ENCODE results near the gene S1PR3. TPM values are rescaled to one million over a fixed set of nuclear protein-coding genes. Genes with fewer than 3 reads are reported as not detected.
A peak's percentile ranks its signal among the peaks of the same experiment; 100 is the strongest.

S1PR3 gene
- total and polyA plus RNA-seq, 2 donors (not counting 1 experiment from before 2014, with no cell fraction given), result 20.5 to 23.8 TPM

GRCh38 chr9:88995200-88995577 lies 3.9 kb downstream of the S1PR3 start:
- no peaks in the 10 kb centered on the region for H3K9me3 ChIP-seq (ENCODE audit: control insufficient read depth, insufficient read depth, low read depth, low read length)
- H3K4me3 ChIP-seq (replicated peaks in 1 of 4; ENCODE audit: control extremely low read depth in 1 of 4, insufficient read depth in 1 of 4, low read depth in 3 of 4, low read length in 4 of 4), result peak overlapping the region in 2 of 4 experiments; percentile 82 to 97
- no peaks in the 10 kb centered on the region for H3K27me3 ChIP-seq (ENCODE audit: control insufficient read depth, insufficient read depth, low read length)
- H2AFZ ChIP-seq (ENCODE audit: low read length), result no peak overlapping the region
- H3K79me2 ChIP-seq (ENCODE audit: control insufficient read depth, insufficient read depth, low read length), result peaks cover 30% of the 10 kb centered on the region
- no peak overlapping the region for H3K9ac ChIP-seq (ENCODE audit: insufficient read depth, low read length)
- no peaks in the 10 kb centered on the region for H4K20me1 ChIP-seq (ENCODE audit: control insufficient read depth, extremely low read depth, insufficient read depth, low read length)
- peaks cover 1% of the 10 kb centered on the region for H3K36me3 ChIP-seq (ENCODE audit: control insufficient read depth, insufficient read depth, low read length)
- no peak for TF ChIP-seq EZH2 (IDR thresholded peaks at IDR 0.05; ENCODE audit: low read length, missing control alignments)
- no peak for TF ChIP-seq CTCF (conservative IDR thresholded peaks at IDR 0.05 in 1 of 2, IDR thresholded peaks at IDR 0.05 in 1 of 2; ENCODE audit: low read depth in 1 of 2, low read length in 2 of 2)
- no peak overlapping the region for H3K27ac ChIP-seq (ENCODE audit: insufficient read depth, low read length)
- DNase-seq (ENCODE audit: low read depth in 2 of 2), result peak in 1 of 2 donors; percentile 57
- peak overlapping the region; percentile 87 for H3K4me2 ChIP-seq (ENCODE audit: extremely low read depth, insufficient read depth, low read length)
- peaks cover 22% of the 10 kb centered on the region for H3K4me1 ChIP-seq (ENCODE audit: control insufficient read depth, extremely low read depth, insufficient read depth, low read length)

- Histone ChIP-seq H3K4me3 (replicated peaks in 1 of 4; ENCODE audit: control extremely low read depth in 1 of 4, insufficient read depth in 1 of 4, low read depth in 3 of 4, low read length in 4 of 4) (peak overlapping the region in 2 of 4 experiments; percentile 82 to 97), H3K4me2 (ENCODE audit: extremely low read depth, insufficient read depth, low read length) (peak overlapping the region; percentile 87), H3K36me3 (ENCODE audit: control insufficient read depth, insufficient read depth, low read length) (peaks cover 1% of the 10 kb centered on the region)
These were observed 4.4 kb downstream of the S1PR3 start for GRCh38 chr9:88995627-88996026.

More at GRCh38 chr9:88995627-88996026, 4.4 kb downstream of the S1PR3 start:
- TF ChIP-seq CTCF (conservative IDR thresholded peaks at IDR 0.05 in 1 of 2, IDR thresholded peaks at IDR 0.05 in 1 of 2; ENCODE audit: low read depth in 1 of 2, low read length in 2 of 2), result no peak
- TF ChIP-seq EZH2 (IDR thresholded peaks at IDR 0.05; ENCODE audit: low read length, missing control alignments), result no peak
- Histone ChIP-seq H3K4me1 (ENCODE audit: control insufficient read depth, extremely low read depth, insufficient read depth, low read length) (peaks cover 22% of the 10 kb centered on the region), H2AFZ (ENCODE audit: low read length) (no peak overlapping the region), H3K27ac (ENCODE audit: insufficient read depth, low read length) (no peak overlapping the region), H3K9ac (ENCODE audit: insufficient read depth, low read length) (no peak overlapping the region), H3K27me3 (ENCODE audit: control insufficient read depth, insufficient read depth, low read length) (no peaks in the 10 kb centered on the region), H4K20me1 (ENCODE audit: control insufficient read depth, extremely low read depth, insufficient read depth, low read length) (no peaks in the 10 kb centered on the region), H3K9me3 (ENCODE audit: control insufficient read depth, insufficient read depth, low read depth, low read length) (no peaks in the 10 kb centered on the region), H3K79me2 (ENCODE audit: control insufficient read depth, insufficient read depth, low read length) (peaks cover 30% of the 10 kb centered on the region)
- DNase-seq (ENCODE audit: low read depth in 2 of 2), result no peak
